Stomach (tissue), 4 donors: ENCODE results near the gene NAV3.

Experiments
- POLR2A ChIP-seq, 4 donors: fragments of 450-650 bp; IDR thresholded peaks; one replicate each; pipeline ENCODE4 v1.6.1; 2016; ENCODE audit warnings: antibody characterized with exemption in 4 of 4, control low read depth in 2 of 4, mild to moderate bottlenecking in 1 of 4, moderate library complexity in 1 of 4
- TF ChIP-seq, protein P1 (sequence below), 7 experiments: fragments of 450-650 bp in 4 of 7; fragments of 200-600 bp in 3 of 7; sonication (generic) in 3 of 7; IDR thresholded peaks; one replicate each; pipeline ENCODE4 v1.5.1; 2016 to 2019; ENCODE audit warnings: antibody characterized with exemption in 7 of 7, control low read depth in 2 of 7, mild to moderate bottlenecking in 1 of 7

GRCh38 chr12:77847680-77848431, 17.2 kb downstream of the NAV3 start:
- TF ChIP-seq, protein P1, sequence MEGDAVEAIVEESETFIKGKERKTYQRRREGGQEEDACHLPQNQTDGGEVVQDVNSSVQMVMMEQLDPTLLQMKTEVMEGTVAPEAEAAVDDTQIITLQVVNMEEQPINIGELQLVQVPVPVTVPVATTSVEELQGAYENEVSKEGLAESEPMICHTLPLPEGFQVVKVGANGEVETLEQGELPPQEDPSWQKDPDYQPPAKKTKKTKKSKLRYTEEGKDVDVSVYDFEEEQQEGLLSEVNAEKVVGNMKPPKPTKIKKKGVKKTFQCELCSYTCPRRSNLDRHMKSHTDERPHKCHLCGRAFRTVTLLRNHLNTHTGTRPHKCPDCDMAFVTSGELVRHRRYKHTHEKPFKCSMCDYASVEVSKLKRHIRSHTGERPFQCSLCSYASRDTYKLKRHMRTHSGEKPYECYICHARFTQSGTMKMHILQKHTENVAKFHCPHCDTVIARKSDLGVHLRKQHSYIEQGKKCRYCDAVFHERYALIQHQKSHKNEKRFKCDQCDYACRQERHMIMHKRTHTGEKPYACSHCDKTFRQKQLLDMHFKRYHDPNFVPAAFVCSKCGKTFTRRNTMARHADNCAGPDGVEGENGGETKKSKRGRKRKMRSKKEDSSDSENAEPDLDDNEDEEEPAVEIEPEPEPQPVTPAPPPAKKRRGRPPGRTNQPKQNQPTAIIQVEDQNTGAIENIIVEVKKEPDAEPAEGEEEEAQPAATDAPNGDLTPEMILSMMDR (IDR thresholded peaks at IDR 0.05), result no peak
- TF ChIP-seq POLR2A (IDR thresholded peaks at IDR 0.05), result no peak
